Fibroblast of mammary gland (primary cell): Measurements from ENCODE around the gene KIR2DL3.
"Not testable (repeated sequence)": the region's sequence is repeated elsewhere in the genome, so short reads cannot be mapped to it uniquely, and the experiment has no call there.

Experiments used
- DNase-seq: peaks from one replicate; pipeline ENCODE4 v3.0.0-alpha.2; 2010; ENCODE audit warnings: low read depth
- H3K4me3 ChIP-seq: 2 replicates; pipeline ENCODE4 v1.5.1; 2011; ENCODE audit warnings: low read depth, mild to moderate bottlenecking, low read length, moderate library complexity; ENCODE audit not compliant: control insufficient read depth
- TF ChIP-seq, protein P1 (sequence below): conservative IDR thresholded peaks from 2 replicates; pipeline ENCODE4 v1.5.1; 2011; ENCODE audit warnings: low read depth, low read length, inconsistent platforms; ENCODE audit not compliant: control insufficient read depth, insufficient read depth

The KIR2DL3 gene

DNA sequence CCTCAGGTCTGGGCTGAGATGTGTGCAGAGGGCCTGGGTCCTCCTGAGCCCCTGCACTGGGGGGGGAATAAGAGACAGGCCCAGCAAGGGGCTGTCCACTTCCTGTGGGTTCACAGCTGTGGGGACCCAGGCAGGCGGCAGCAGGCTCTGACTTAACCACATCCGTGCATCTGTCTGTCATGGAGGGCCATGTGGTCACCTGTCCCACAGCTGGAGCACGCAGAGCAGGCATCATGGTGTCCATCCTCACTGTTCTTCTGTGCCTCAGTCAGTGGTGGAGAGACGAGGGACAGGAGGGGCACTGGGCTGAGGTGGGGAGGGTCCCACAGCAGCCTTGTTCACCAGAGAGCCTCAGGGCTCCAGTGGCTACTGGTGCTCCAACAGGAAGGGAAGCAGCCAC, 30.4 kb upstream of the KIR2DL3 start:
- no peak for DNase-seq
- TF ChIP-seq, protein P1, sequence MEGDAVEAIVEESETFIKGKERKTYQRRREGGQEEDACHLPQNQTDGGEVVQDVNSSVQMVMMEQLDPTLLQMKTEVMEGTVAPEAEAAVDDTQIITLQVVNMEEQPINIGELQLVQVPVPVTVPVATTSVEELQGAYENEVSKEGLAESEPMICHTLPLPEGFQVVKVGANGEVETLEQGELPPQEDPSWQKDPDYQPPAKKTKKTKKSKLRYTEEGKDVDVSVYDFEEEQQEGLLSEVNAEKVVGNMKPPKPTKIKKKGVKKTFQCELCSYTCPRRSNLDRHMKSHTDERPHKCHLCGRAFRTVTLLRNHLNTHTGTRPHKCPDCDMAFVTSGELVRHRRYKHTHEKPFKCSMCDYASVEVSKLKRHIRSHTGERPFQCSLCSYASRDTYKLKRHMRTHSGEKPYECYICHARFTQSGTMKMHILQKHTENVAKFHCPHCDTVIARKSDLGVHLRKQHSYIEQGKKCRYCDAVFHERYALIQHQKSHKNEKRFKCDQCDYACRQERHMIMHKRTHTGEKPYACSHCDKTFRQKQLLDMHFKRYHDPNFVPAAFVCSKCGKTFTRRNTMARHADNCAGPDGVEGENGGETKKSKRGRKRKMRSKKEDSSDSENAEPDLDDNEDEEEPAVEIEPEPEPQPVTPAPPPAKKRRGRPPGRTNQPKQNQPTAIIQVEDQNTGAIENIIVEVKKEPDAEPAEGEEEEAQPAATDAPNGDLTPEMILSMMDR, result no peak
- H3K4me3 ChIP-seq, result no peak overlapping the region

DNA sequence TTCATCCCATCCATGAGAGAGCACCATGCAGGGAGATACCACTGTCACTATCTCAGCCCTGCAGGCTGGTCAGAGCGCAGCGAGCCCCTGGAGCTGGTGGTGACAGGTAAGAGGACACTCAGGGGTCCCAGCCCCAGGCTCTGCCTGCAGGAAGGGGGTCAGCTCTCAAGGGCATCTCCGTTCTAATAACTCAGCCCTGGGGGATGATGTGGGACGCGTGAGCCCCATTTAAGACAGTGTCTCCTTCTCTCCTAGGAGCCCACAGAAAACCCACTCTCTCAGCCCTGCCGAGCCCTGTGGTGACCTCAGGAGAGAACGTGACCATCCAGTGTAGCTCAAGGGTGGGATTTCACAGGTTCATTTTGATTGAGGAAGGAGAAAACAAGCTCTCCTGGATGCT, 29.5 kb upstream of the KIR2DL3 start:
- no peak overlapping the region for H3K4me3 ChIP-seq
- DNase-seq, result no peak
- TF ChIP-seq, protein P1, result no peak

DNA sequence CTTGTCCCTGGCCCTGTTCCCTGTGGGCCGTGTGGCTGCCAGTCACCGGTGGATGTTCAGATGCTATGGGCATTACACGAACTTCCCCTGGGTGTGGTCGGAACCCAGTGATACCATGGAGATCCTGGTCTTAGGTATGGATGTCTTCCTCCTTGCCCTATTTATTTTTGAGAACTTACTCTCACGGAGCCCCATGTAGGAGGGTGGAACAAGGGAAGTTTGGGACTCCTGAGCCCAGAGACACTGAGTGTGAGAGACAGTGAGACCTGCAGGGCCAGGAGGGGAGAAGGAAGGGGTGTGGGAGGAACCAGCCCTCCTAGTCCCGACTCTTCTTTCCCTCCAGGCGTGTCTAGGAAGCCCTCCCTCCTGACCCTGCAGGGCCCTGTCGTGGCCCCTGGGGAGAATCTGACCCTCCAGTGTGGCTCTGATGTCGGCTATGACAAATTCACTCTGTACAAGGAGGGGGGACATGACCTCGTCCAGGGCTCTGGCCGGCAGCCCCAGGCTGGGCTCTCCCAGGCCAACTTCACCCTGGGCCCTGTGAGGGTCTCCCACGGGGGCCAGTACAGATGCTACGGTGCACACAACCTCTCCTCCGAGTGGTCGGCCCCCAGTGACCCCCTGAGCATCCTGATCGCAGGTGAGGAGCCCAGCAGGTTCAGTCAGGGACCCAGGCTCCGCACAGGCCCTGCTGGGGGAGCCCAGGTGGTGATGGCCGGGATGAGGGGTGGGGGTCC, 28.9 kb upstream of the KIR2DL3 start:
- DNase-seq, result no peak
- no peak overlapping the region for H3K4me3 ChIP-seq
- TF ChIP-seq, protein P1, result no peak

DNA sequence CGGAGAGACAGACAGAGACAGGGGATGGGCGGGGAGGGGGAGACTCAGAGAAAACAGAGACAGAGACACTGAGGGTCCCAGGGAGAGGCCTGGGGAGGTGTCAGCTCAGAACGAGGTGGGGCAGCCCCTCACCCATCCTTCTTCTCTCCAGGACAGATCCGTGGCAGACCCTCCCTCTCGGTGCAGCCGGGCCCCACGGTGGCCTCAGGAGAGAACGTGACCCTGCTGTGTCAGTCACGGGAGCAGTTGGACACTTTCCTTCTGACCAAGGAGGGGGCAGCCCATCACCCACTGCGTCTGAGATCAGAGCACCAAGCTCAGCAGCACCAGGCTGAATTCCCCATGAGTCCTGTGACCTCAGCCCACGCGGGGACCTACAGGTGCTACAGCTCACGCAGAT, 28.4 kb upstream of the KIR2DL3 start:
- DNase-seq, H3K4me3 ChIP-seq: not testable (repeated sequence)

DNA sequence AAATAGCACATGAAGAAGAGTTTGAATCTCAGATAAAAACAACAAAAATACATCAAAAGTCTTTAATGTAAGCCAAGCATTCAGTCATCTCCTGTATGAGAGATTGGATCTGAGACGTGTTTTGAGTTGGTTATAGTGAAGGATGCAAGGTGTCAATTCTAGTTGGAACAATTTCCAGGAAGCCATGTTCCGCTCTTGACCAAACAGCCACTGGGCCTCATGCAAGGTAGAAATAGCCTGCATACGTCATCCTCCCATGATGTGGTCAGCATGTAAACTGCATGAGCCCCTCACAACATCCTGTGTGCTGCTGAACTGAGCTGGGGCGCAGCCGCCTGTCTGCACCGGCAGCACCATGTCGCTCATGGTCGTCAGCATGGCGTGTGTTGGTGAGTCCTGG, 14.2 kb upstream of the KIR2DL3 start, which contains the start of gene KIR3DL3:
Gene KIR3DL3 (plus strand): TSS at position 301 of the 400 bp plus-strand sequence. CDS start 55 bp downstream, at position 356.
- DNase-seq, result no peak
- no peak within 1 kb of the TSS for H3K4me3 ChIP-seq
- TF ChIP-seq, protein P1, result no peak

DNA sequence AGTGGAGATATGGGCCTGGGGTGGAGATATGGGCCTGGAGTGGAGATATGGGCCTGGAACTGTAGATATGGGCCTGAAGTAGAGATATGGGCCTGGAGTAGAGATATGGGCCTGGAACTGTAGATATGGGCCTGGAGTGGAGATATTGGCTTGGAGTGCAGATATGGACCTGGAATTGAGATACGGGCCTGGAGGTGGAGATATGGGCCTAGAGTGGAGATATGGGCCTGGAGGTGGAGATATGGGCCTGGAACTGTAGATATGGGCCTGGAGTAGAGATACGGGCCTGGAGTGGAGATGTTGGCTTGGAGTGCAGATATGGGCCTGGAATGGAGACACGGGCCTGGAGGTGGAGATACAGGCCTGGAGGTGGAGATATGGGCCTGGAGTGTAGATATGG, 13.7 kb upstream of the KIR2DL3 start:
- TF ChIP-seq, protein P1, result no peak
- H3K4me3 ChIP-seq, result no peak overlapping the region
- DNase-seq, result no peak

DNA sequence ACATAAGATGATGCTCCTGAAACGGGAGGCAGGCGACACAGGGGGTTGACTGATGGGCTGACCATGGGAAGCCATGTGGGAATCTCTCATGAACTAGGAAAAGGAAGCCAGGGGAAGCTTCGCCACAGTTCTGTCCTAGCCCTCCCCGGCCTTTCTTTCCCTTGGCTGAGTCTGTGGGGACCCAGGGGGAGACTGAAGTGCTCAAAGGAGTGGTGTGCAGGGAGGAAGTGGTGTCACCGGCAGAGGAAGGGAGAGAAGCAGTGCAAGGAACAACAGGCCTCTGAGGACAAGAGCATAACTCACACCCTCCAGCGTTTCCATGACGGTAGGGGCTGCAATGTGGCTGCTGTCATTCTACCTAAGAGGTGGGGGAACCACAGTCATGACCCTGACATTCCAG, 13.0 kb upstream of the KIR2DL3 start:
- DNase-seq, result no peak
- TF ChIP-seq, protein P1, result no peak
- H3K4me3 ChIP-seq, result no peak overlapping the region
